Nephron progenitor cell (in vitro differentiated cells): ENCODE data around the gene ZNF454.

ENCODE experiments used
- DNase-seq: peaks from one replicate; pipeline ENCODE4 v3.0.0; 2021
- H3K27ac Mint-ChIP-seq: 2 replicates; pipeline ENCODE4 v1.8.0; 2021; ENCODE audit warnings: mild to moderate bottlenecking, moderate library complexity, mixed read lengths
- H3K27me3 Mint-ChIP-seq: 2 replicates; pipeline ENCODE4 v1.8.0; 2021; ENCODE audit warnings: mild to moderate bottlenecking, low read depth, mixed read lengths; ENCODE audit not compliant: poor library complexity
- H3K36me3 Mint-ChIP-seq: 2 replicates; pipeline ENCODE4 v1.8.0; 2021; ENCODE audit warnings: low read depth, mixed read lengths
- H3K4me1 Mint-ChIP-seq: 2 replicates; pipeline ENCODE4 v1.8.0; 2021; ENCODE audit warnings: mixed read lengths
- H3K4me3 Mint-ChIP-seq: 2 replicates; pipeline ENCODE4 v1.8.0; 2021; ENCODE audit warnings: mild to moderate bottlenecking, moderate library complexity, mixed read lengths
- H3K9me3 Mint-ChIP-seq: 2 replicates; pipeline ENCODE4 v1.8.0; 2021; ENCODE audit warnings: mild to moderate bottlenecking, moderate library complexity, mixed read lengths
- CTCF ChIP-seq: fragments of 200-600 bp; sonication (generic); IDR thresholded peaks from 2 replicates; pipeline ENCODE4 v1.5.0; 2021; ENCODE audit warnings: antibody characterized with exemption

ZNF454 gene

GRCh38 chr5:178941361-178941760, 363 bp downstream of the ZNF454 start:
- Mint-ChIP-seq H3K4me1 (no peaks in the 10 kb centered on the region), H3K27me3 (peaks cover 6% of the 10 kb centered on the region), H3K4me3 (peak overlapping the region; percentile 50), H3K36me3 (peaks cover 17% of the 10 kb centered on the region), H3K27ac (no peak overlapping the region), H3K9me3 (peaks cover 97% of the 10 kb centered on the region)
- TF ChIP-seq CTCF, result no peak
- no peak for DNase-seq

- Mint-ChIP-seq H3K9me3 (peaks cover 98% of the 10 kb centered on the region), H3K36me3 (peaks cover 27% of the 10 kb centered on the region), H3K4me1 (no peaks in the 10 kb centered on the region), H3K4me3 (no peak overlapping the region), H3K27ac (no peak overlapping the region), H3K27me3 (peaks cover 6% of the 10 kb centered on the region)
- DNase-seq, result no peak
- no peak for TF ChIP-seq CTCF
Observed at GRCh38 chr5:178965465-178966055, 24.6 kb downstream of the ZNF454 start.

- Mint-ChIP-seq H3K4me3 (no peak overlapping the region), H3K9me3 (peaks cover 97% of the 10 kb centered on the region), H3K4me1 (no peaks in the 10 kb centered on the region), H3K27me3 (no peaks in the 10 kb centered on the region), H3K27ac (no peak overlapping the region), H3K36me3 (no peaks in the 10 kb centered on the region)
- TF ChIP-seq CTCF, result no peak
- DNase-seq, result no peak
Observed at GRCh38 chr5:178981381-178981780, 40.4 kb downstream of the ZNF454 start.

DNA sequence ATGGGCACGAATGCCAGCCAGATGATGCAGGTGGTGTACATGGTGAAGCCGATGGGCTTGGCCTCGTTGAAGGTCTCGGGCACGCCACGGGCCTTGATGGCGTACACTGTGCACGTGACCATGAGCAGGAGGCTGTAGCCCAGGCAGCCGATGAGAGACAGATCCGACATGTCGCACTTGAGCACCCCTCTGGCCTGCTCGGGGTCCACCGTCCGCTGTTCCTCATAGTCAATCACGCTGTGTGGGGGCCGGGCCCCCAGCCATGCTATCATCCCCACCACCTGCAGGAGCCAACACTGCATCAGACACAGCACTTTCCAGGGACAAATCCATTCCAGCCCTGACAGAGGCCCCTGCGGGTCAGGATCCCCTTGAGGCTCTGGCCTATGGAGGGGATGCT, 41.9 kb downstream of the ZNF454 start:
- H3K9me3 Mint-ChIP-seq, result peaks cover 94% of the 10 kb centered on the region
- H3K36me3 Mint-ChIP-seq, result no peaks in the 10 kb centered on the region
- no peak overlapping the region for H3K27ac Mint-ChIP-seq
- no peak for TF ChIP-seq CTCF
- no peak for DNase-seq
- H3K27me3 Mint-ChIP-seq, result peaks cover 2% of the 10 kb centered on the region
- no peaks in the 10 kb centered on the region for H3K4me1 Mint-ChIP-seq
- H3K4me3 Mint-ChIP-seq, result no peak overlapping the region

DNA sequence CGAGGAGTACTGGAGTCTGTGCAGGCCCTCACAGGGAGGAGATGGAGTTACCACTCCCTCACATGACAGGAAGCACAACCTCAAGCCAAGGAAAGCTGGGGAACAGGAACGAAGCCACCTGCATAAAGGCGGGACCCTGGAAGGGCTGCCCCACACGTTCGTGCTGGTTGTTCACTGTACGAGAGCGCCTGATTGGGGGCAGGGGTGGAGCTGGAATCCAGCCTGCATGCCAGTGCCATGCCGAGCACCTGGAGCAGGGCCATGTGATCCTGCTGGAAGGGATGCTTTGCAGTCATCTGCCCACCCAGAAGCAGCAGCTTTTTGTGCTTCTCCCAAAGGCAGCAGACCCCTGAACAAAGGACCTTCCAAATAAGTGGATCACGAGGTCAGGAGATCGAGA, 42.7 kb downstream of the ZNF454 start:
- Mint-ChIP-seq H3K36me3 (no peaks in the 10 kb centered on the region), H3K4me3 (no peak overlapping the region), H3K4me1 (no peaks in the 10 kb centered on the region), H3K27ac (no peak overlapping the region), H3K9me3 (peaks cover 94% of the 10 kb centered on the region), H3K27me3 (peaks cover 2% of the 10 kb centered on the region)
- no peak for TF ChIP-seq CTCF
- no peak for DNase-seq
